Heart right ventricle (tissue), 16 donors: Measurements from ENCODE around the gene SLC25A41. TPM values are rescaled to one million over a fixed set of nuclear protein-coding genes. Genes with fewer than 3 reads are reported as not detected.
A peak's percentile ranks its signal among the peaks of the same experiment; 100 is the strongest.

Source experiments
- ATAC-seq, 8 donors: fragments of 200-7000 bp; cut with Tn5 transposase; one replicate each; pipeline ENCODE4 v1.9.1; 2020; ENCODE audit warnings: mild to moderate bottlenecking in 8 of 8, moderate library complexity in 8 of 8, moderate number of reproducible peaks in 1 of 8
- DNase-seq, 2 donors: peaks; one replicate each; pipeline ENCODE4 v3.0.0-alpha.2; 2020
- H3K27ac ChIP-seq, 10 donors: fragments of 200-600 bp; sonication (generic) in 2 of 10; one replicate each; pipeline versions ENCODE4 v1.5.0 to v1.8.0; 2020 to 2022; ENCODE audit warnings: mild to moderate bottlenecking in 3 of 10
- H3K27me3 ChIP-seq, 7 donors: fragments of 200-600 bp; one replicate each; pipeline ENCODE4 v1.8.0; 2021 to 2022; ENCODE audit warnings: mild to moderate bottlenecking in 2 of 7
- H3K36me3 ChIP-seq, 9 donors: fragments of 200-600 bp; sonication (generic) in 1 of 9; one replicate each; pipeline versions ENCODE4 v1.5.0 to v1.8.0; 2020 to 2022; ENCODE audit warnings: mild to moderate bottlenecking in 2 of 9
- H3K4me1 ChIP-seq, 9 donors: fragments of 200-600 bp; sonication (generic) in 1 of 9; one replicate each; pipeline versions ENCODE4 v1.5.0 to v1.8.0; 2020 to 2022; ENCODE audit warnings: mild to moderate bottlenecking in 4 of 9
- H3K4me3 ChIP-seq, 10 donors: fragments of 200-600 bp; sonication (generic) in 2 of 10; one replicate each; pipeline versions ENCODE4 v1.5.0 to v1.8.0; 2020 to 2022; ENCODE audit warnings: mild to moderate bottlenecking in 7 of 10, moderate library complexity in 2 of 10
- H3K9me3 ChIP-seq, 11 donors: fragments of 200-600 bp in 10 of 11; sonication (generic) in 2 of 11; one replicate each; pipeline versions ENCODE4 v1.5.0 to v1.8.0; 2013 to 2022; ENCODE audit warnings: mild to moderate bottlenecking in 2 of 11, control low read depth in 1 of 11, moderate library complexity in 1 of 11
- CTCF ChIP-seq, 9 donors: fragments of 200-600 bp; sonication (generic) in 2 of 9; IDR thresholded peaks; one replicate each; pipeline versions ENCODE4 v1.5.0 to v1.8.0; 2021 to 2022; ENCODE audit warnings: antibody characterized with exemption in 9 of 9, mild to moderate bottlenecking in 5 of 9, moderate library complexity in 1 of 9
- WGBS, 2 donors: extraction: QIAGEN DNeasy Blood & Tissue Kit; methylation state at CpG; one replicate each; pipeline ENCODE4 v1.1.7; 2013; ENCODE audit warnings: inconsistent platforms in 1 of 2; 5-methylcytosine and 5-hydroxymethylcytosine counted together
- intact Hi-C, 10 donors: fragments of 100-400 bp; cut with DNase I; formaldehyde crosslinking; loops; one replicate each; pipeline versions ENCODE4 v1.11.1 to v1.14.2; 2022
- polyA plus RNA-seq, 2 donors: library from polyadenylated mRNA; stranded (reverse); fragments of 200-250 nt; gene quantifications; one replicate each; pipeline ENCODE4 v1.2.3, GENCODE V29; 2013
- total RNA-seq, 10 donors: library from RNA; stranded (reverse); fragmentation: NEBNext Ultra II Directional in 3 of 10; extraction: Animal tissue kit (Norgen Biotek cat#: 25700) in 3 of 10; gene quantifications; one replicate each; pipeline versions ENCODE4 v1.2.1 to v1.2.4, GENCODE V29; 2021 to 2023
- donor health status: Arrhythmogenic right ventricular cardiomyopathy.
- donor health status: ischemic (EF 13 %, LVEDD 7.1; RV severe dilation, severe dysfunction).
- donor health status: healthy with polysubstance abuse.
- donor health status: DM: no; HTN: yes; CAD: no.
- donor health status: DM: no; HTN: no; CAD: no.
- donor health status: ischemic (EF 25% LVEDD 6.9; RV normal size, moderate dysfunction).
- donor health status: ischemic (EF 25% LVEDD 5.7; RV mildly dilated, moderate dysfunction).
- donor health status: healthy.
- donor health status: DM: yes; HTN: yes; CAD: no.
- donor health status: Ischemic cardiomyopathy.
- donor health status: ischemic (EF 35%, LVEDD 5.7; RV mildly dilated, moderate dysfunction).
- donor health status: nonischemic (EF 11% LVEDD 7.7; RV severe dilation, severe dysfunction).
- donor health status: DM: yes; HTN: yes; CAD: no.
- donor health status: PGD.
- donor health status: ischemic (EF 29% LVEDD 5.4; RV normal size, mild dysfunction).
- donor health status: nonischemic (EF 23%, LVEDD 6.1; RV moderate dilation, normal function).

SLC25A41 gene
- total and polyA plus RNA-seq, 12 donors = 0.17 to 1.7 (median 0.44) TPM; not detected in 4

GRCh38 chr19:6392221-6393073 lies 41.1 kb downstream of the SLC25A41 start:
- peak overlapping the region; percentile 51 to 97 (median 79) for H3K4me3 ChIP-seq
- 8 to 10% methylated on average over 30 of the region's 30 CpGs for WGBS, 2 donors
- peak overlapping the region; percentile 82 to 98 (median 96) for H3K27ac ChIP-seq
- peaks cover 0 to 45% (median 20%) of the 10 kb centered on the region in 9 donors for H3K36me3 ChIP-seq
- H3K27me3 ChIP-seq = no peaks in the 10 kb centered on the region
- H3K9me3 ChIP-seq = no peaks in the 10 kb centered on the region
- H3K4me1 ChIP-seq = peaks cover 0 to 19% (median 12%) of the 10 kb centered on the region in 9 donors
- ATAC-seq (no peak), DNase-seq (no peak)
- intact Hi-C loops = loop anchor here in 3 of 10 donors (1.0 to 2.0 kb wide), 3 partner anchors 20 to 33 kb away; partner anchors contain the start of genes ALKBH7 (in 1 of the 3) and KHSRP (in 1 of the 3)
- no peak for TF ChIP-seq CTCF (IDR thresholded peaks at IDR 0.05)

DNA sequence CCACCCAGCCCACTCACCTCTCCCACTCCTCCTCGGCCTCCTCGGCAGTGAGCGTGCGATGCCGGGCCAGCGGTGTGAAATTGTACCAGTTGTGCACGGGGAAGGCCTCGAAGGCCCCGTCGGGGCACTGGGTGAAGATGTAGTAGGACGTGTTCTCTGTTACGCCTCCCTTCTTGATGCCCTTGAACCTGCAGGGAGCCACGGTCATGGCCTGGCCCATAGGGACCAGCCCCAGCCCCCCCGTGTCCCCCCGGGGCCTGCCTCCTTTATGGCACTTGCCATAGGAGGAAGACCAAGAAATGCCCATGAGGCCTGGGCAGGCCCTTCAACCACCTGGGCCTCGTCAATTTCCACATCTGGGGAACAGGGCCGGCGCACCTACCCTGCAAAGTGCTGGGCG lies 46.2 kb downstream of the SLC25A41 start:
- intact Hi-C loops = no loop called here
- 95 to 97% methylated on average over 19 of the region's 19 CpGs for WGBS, 2 donors
- TF ChIP-seq CTCF (IDR thresholded peaks at IDR 0.05) = no peak
- no peaks in the 10 kb centered on the region for H3K9me3 ChIP-seq
- H3K27ac ChIP-seq = no peak overlapping the region
- H3K4me1 ChIP-seq = peaks cover 0 to 10% (median 9%) of the 10 kb centered on the region in 9 donors
- DNase-seq (no peak), ATAC-seq (peak in 1 of 8 donors; percentile 31)
- no peaks in the 10 kb centered on the region for H3K27me3 ChIP-seq
- peaks cover 0 to 96% (median 62%) of the 10 kb centered on the region in 9 donors for H3K36me3 ChIP-seq
- H3K4me3 ChIP-seq = no peak overlapping the region

DNA sequence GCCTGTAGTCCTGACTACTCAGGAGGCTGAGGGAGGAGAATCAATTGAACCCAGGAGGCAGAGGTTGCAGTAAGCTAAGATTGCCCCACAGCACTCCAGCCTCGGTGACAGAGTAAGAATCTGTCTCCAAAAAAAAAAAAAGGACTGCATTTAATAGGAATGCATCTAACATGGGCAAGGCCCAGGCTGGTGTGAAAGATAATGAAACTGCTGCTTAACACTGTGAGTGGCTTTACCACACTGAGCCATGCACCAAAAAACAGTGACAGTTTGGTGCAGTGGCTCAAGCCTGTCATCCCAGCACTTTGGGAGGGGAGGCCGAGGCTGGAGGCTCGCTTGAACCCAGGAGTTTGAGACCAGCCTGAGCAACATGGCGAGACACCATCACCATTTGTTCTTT lies 49.2 kb downstream of the SLC25A41 start:
- WGBS, 2 donors = 91 to 92% methylated on average over 4 of the region's 4 CpGs
- H3K9me3 ChIP-seq = peaks cover 0 to 10% (median 0%) of the 10 kb centered on the region in 11 donors
- intact Hi-C loops = no loop called here
- DNase-seq = no peak
- ATAC-seq = no peak
- H3K36me3 ChIP-seq = peaks cover 5 to 100% (median 89%) of the 10 kb centered on the region in 9 donors
- TF ChIP-seq CTCF (IDR thresholded peaks at IDR 0.05) = no peak
- H3K4me1 ChIP-seq = no peaks in the 10 kb centered on the region
- no peak overlapping the region for H3K27ac ChIP-seq
- H3K27me3 ChIP-seq = no peaks in the 10 kb centered on the region
- H3K4me3 ChIP-seq = no peak overlapping the region

- Histone ChIP-seq H3K4me1 (no peaks in the 10 kb centered on the region), H3K27ac (no peak overlapping the region), H3K36me3 (peaks cover 5 to 100% (median 84%) of the 10 kb centered on the region in 9 donors), H3K4me3 (no peak overlapping the region), H3K9me3 (peaks cover 0 to 10% (median 0%) of the 10 kb centered on the region in 11 donors), H3K27me3 (no peaks in the 10 kb centered on the region)
- no peak for TF ChIP-seq CTCF (IDR thresholded peaks at IDR 0.05)
- no peak for DNase-seq
- ATAC-seq = no peak
- 94 to 96% methylated on average over 19 of the region's 19 CpGs for WGBS, 2 donors
- intact Hi-C loops = no loop called here
These were observed 50.4 kb downstream of the SLC25A41 start for GRCh38 chr19:6383188-6383587.
